ENCODE data around the gene BCAS3.
A peak's percentile ranks its signal among the peaks of the same experiment; 100 is the strongest.

Gene BCAS3

GRCh38 chr17:60677308-60678117 is at the start of gene BCAS3:
TSS of gene BCAS3 (plus strand) at chr17:60677851.
- no peak for TF ChIP-seq CTCF (IDR thresholded peaks at IDR 0.05; ENCODE audit: insufficient read depth, low read depth, low read length, missing control alignments)
- peak; percentile 99 for DNase-seq (ENCODE audit: low read depth)
- H3K4me3 ChIP-seq (ENCODE audit: low read depth, low read length), result peak within 1 kb of the TSS; percentile 64

- no peak for TF ChIP-seq CTCF (IDR thresholded peaks at IDR 0.05; ENCODE audit: insufficient read depth, low read depth, low read length, missing control alignments)
- DNase-seq (ENCODE audit: low read depth), result no peak
- H3K4me3 ChIP-seq (ENCODE audit: low read depth, low read length), result no peak overlapping the region
Observed at GRCh38 chr17:60628252-60628889, 49.3 kb upstream of the BCAS3 start.

GRCh38 chr17:60629120-60629519 is 48.5 kb upstream of the BCAS3 start:
- no peak overlapping the region for H3K4me3 ChIP-seq (ENCODE audit: low read depth, low read length)
- TF ChIP-seq CTCF (IDR thresholded peaks at IDR 0.05; ENCODE audit: insufficient read depth, low read depth, low read length, missing control alignments), result no peak
- no peak for DNase-seq (ENCODE audit: low read depth)

GRCh38 chr17:60630352-60630751 is 47.3 kb upstream of the BCAS3 start:
- no peak for DNase-seq (ENCODE audit: low read depth)
- no peak for TF ChIP-seq CTCF (IDR thresholded peaks at IDR 0.05; ENCODE audit: insufficient read depth, low read depth, low read length, missing control alignments)
- no peak overlapping the region for H3K4me3 ChIP-seq (ENCODE audit: low read depth, low read length)

GRCh38 chr17:60631119-60631518 is 46.5 kb upstream of the BCAS3 start:
- no peak for TF ChIP-seq CTCF (IDR thresholded peaks at IDR 0.05; ENCODE audit: insufficient read depth, low read depth, low read length, missing control alignments)
- no peak overlapping the region for H3K4me3 ChIP-seq (ENCODE audit: low read depth, low read length)
- DNase-seq (ENCODE audit: low read depth), result no peak

- no peak for TF ChIP-seq CTCF (IDR thresholded peaks at IDR 0.05; ENCODE audit: insufficient read depth, low read depth, low read length, missing control alignments)
- no peak for DNase-seq (ENCODE audit: low read depth)
- no peak overlapping the region for H3K4me3 ChIP-seq (ENCODE audit: low read depth, low read length)
Observed at GRCh38 chr17:60637683-60638082, 40.0 kb upstream of the BCAS3 start.

Measured in GM12865 (cell line).